GDM1 (cell line): Measurements from ENCODE around the gene KIF21B.
"Not testable (repeated sequence)": the region's sequence is repeated elsewhere in the genome, so short reads cannot be mapped to it uniquely, and the experiment has no call there.

Experiments used
- DNase-seq: peaks from one replicate; lab custom pipeline; 2025; lab: John Stamatoyannopoulos, UW

The KIF21B gene

GRCh38 chr1:200938955-200939354 is 84.6 kb downstream of the KIF21B start:
- peak; percentile 42 for DNase-seq

- not testable (repeated sequence) for DNase-seq
Measured at GRCh38 chr1:200935286-200935962, 88.1 kb downstream of the KIF21B start.

- no peak for DNase-seq
Measured at GRCh38 chr1:200934676-200935245, 88.8 kb downstream of the KIF21B start.

DNA sequence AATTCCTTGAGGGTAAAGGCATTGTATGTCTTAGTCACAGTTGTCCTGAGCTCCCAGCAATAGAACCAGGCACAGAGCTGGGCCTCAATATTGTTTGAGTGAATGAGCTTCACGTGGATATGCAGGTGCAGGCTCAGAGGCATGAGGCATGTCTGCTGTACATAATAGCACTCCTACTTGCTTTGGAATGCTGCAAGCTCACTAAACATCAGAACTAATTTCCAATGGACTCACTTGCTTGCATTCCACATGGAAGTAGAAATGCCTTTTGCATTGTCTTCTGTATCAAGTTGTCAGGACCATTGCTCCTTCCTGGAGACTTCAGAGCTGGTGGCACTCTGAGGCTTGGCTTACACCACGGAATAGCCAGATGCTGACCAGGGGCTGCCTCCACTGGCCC is 91.7 kb downstream of the KIF21B start:
- DNase-seq = no peak

DNA sequence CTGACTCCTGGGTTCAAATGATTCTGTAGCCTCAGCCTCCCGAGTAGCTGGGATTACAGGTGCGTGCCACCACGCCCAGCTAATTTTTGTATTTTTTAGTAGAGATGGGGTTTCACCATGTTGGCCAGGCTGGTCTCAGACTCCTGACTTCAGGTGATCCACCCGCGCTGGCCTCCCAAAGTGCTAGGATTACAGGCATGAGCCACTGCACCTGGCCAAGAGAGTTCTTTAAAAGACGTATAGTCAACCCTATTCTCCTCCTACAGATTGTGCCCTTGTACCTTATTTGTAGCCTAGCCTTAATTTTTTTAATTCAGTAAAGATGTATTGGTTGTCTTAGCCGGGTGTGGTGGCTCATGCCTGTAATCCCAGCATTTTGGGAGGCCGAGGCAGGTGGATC is 93.2 kb downstream of the KIF21B start:
- not testable (repeated sequence) for DNase-seq

DNA sequence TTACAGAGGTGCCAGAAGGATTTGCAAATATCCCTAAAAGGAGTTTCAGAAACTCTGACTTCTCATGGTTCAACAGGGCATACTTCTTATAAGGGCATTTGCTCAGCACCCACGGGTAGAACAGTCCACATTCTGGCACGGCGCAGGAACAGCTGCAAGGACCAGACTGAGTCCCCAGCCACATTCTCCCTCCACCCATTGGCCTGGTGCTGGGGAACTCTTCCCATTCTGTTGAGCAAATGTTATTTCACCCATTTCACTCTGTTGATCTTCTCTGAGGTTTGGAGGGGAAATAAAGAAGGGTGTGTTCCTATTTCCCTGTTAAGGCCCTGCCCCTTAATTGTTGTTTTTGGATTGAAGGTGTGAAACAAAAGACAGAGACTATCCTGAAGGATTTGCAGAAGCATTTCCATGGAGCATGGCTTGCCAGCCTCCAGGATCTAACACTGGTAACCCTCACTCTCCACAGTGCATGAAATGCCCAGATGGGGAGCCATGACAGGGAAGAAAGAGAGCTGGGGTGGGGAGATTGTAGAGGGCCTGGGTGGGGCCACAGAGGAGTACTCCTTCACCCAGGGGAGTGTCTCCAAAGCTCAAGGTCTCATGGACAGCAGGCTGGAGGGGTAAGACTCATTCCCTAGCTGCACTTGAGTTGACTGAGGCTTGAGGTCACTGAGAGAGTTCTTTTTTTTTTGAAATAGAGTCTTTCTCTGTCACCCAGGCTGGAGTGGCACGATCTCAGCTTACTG is 93.8 kb downstream of the KIF21B start:
- DNase-seq = no peak

DNA sequence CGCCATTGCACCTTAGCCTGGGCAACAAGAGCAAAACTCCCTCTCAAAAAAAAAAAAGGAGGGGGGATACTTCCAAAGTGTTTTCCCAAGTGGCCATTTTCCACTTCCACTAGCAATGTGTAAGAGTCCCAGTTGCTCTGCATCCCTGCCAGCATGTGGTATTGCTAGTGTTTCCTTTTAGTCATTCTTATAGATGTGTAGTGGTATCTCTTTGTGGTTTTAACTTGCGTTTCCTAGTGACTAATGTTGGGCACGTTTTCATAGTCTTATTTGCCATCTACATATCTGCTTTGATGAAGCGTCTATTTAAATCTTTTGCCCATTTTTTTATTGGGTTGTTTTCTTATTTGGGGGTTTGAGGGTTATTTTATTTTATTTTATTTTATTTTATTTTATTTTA is 97.7 kb downstream of the KIF21B start:
- DNase-seq = no peak

DNA sequence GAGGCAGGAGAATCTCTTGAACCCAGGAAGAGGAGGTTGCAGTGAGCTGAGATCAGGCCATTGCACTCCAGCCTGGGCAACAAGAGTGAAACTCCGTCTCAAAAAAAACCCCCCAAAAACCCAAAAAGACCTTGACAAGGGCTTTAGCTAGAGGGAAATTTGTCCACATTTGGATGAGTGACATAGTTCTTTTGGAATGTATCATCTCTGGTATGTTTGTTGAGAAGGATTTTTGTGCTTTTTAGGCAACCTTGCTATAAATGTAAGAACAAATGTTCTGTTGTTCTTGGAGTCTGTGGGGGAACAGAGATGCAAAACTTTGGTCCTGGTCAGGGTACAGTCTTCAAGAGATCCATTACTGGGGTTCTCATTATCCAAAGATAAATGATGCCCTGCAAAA is 99.9 kb downstream of the KIF21B start:
- DNase-seq = no peak

DNA sequence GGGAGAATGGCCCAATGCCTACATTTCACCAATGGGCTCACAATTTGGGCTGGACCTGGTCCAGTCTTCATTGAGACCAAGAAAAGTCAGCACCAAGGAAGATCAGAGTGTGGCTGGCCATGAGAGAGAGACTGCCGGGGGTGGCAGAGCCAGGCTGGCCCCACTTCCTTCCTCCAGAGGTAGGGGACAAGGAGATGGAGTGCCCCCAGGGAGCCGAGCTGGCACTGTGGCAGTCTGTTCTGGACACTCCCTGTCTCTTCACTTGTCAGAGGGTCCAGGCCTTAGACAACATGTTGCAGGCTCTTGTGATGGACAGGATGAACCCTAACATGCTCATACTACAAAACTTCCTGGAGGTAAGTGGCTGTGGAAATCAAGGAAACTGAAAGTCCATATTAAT is 101.1 kb downstream of the KIF21B start:
- DNase-seq = no peak

GRCh38 chr1:200921571-200922110 is 101.9 kb downstream of the KIF21B start:
- no peak for DNase-seq
